Measurements from ENCODE around the gene PTGR3.

DNA sequence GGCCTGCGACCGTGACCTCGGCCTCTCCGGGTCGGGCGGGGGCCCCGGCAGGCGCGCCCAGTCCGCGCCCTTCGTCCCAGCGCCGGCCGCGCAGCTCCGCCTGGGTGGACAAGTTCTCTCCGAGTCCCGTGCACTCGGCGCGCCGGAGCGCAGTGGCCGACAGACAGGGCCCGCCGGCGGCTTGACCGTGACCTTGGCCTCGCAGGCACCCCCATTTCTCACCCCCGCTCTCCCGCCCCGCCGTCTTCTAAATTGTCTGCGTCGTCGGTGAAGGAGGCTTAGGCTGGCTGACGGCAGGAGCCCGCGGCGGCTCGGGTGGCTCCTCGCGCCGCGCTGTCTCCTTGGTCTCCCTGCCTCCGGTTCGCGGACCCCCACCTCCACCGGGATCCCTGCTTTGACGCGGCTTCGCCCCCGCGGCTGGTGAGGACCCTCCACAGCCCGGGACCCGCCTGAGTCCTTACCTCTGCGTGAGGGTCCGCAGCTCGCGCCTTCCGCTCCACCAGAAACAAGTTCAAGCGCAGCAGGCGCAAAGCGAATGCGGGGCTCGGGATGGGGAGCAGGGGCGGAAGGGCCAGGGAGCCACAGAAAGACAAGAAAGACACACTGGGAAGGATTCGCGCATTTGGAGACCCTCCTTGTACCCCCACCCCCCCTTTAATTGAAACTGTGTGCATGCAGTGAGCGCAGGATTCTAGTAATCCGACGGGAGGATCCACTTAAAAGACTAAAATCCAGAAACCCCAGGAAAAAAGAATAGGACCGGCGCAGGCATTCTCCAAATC lies 4.0 kb downstream of the PTGR3 start:
- TF ChIP-seq, protein P1, sequence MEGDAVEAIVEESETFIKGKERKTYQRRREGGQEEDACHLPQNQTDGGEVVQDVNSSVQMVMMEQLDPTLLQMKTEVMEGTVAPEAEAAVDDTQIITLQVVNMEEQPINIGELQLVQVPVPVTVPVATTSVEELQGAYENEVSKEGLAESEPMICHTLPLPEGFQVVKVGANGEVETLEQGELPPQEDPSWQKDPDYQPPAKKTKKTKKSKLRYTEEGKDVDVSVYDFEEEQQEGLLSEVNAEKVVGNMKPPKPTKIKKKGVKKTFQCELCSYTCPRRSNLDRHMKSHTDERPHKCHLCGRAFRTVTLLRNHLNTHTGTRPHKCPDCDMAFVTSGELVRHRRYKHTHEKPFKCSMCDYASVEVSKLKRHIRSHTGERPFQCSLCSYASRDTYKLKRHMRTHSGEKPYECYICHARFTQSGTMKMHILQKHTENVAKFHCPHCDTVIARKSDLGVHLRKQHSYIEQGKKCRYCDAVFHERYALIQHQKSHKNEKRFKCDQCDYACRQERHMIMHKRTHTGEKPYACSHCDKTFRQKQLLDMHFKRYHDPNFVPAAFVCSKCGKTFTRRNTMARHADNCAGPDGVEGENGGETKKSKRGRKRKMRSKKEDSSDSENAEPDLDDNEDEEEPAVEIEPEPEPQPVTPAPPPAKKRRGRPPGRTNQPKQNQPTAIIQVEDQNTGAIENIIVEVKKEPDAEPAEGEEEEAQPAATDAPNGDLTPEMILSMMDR (IDR thresholded peaks at IDR 0.05): no peak
- no peak for TF ChIP-seq POLR2A (IDR thresholded peaks at IDR 0.05)
